NCI-H526 treated with DMSO at 0.1 percent for 48 hours (cell line): Measurements from ENCODE around the gene ANKMY1.
"Not testable (repeated sequence)": the region's sequence is repeated elsewhere in the genome, so short reads cannot be mapped to it uniquely, and the experiment has no call there.

Source experiments
- DNase-seq: peaks from one replicate; lab custom pipeline; 2025; lab: John Stamatoyannopoulos, UW

Gene ANKMY1

GRCh38 chr2:240554767-240555493 is 2.9 kb downstream of the ANKMY1 start:
- DNase-seq: no peak

- no peak for DNase-seq
Measured at GRCh38 chr2:240553956-240554480, 3.8 kb downstream of the ANKMY1 start.

GRCh38 chr2:240551811-240552210 is 6.0 kb downstream of the ANKMY1 start:
- no peak for DNase-seq

GRCh38 chr2:240551288-240551687 is 6.5 kb downstream of the ANKMY1 start:
- no peak for DNase-seq

DNA sequence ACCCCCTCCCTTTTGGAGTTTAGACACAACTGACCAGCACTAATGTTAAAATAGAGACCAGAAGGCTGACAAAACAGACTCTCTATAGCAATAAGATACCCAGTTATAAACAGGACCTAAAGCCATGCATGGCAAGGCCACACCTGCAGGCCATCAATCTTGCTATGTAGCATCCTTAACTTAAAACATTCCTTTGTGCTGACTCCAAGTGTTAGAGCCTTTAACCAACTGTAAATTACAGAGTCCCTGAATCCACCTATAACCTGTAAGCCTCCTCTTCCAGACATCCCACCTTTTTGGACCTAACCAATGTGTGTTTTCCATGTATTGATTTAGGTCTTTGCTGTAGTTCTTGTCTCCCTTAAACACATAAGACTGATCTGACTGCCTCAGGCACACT is 17.9 kb downstream of the ANKMY1 start:
- DNase-seq: no peak

DNA sequence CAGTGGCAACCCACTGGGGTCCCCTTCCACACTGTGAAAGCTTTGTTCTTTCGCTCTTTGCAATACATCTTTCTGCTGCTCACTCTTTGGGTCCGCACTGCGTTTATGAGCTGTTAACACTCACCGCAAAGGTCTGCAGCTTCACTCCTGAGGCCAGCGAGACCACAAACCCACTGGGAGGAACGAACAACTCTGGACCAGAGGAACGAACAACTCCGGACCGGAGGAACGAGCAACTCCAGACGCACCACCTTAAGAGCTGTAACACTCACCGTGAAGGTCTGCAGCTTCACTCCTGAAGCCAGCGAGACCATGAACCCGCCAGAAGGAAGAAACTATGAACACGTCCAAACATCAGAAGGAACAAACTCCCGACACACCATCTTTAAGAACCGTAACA is 18.7 kb downstream of the ANKMY1 start:
- DNase-seq: not testable (repeated sequence)

GRCh38 chr2:240538031-240538780 is 19.6 kb downstream of the ANKMY1 start:
- DNase-seq: no peak

DNA sequence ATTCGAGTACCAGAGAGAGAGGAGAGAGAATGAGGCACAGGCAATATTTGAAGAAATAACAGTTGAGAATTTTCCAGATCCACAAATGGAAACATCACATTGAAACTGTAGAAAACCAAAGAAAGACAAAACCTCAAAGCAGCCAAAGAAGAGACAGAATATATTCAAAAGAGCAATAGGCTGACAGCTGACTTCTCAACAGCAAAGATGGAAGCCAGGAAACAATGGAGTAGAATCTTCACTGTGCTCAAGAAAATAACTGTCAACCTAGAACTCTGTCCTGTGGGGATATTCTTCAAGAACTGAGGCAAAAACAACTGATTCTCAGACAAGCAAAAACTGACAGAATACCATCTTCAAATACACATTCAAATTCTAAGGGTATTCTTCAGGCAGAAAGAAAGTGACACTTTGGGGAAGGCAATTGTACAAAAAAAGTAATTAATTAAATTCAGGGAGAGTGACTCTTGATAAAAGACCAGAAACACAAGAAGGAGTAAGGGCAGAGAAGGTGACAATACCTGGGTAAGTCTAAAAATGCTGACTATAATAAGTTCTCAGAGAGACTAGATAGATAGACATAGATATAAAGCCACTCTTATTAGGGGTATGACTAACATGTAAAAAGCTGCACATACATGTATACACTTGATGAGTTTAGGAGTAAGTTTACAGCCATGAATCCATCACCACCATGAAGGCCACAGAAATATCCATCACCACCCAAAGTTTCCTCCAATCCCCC is 25.6 kb downstream of the ANKMY1 start:
- DNase-seq: no peak

DNA sequence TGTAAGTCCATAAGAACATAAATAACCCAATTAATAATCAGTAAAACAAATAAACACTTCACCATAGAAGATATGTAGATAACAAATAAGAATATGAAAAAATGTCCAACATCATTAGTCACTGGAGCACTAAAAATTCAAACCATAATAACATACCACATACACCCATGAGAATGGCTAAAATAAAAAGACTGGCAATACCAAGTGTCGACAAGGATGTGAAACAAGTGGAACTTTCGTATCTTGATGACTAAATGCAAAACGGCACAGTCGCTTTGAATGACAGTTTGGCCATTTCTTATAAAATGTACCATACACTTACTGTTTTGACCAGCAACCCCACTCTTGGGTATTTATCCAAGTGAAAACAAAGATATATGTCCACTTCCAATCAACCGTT is 26.8 kb downstream of the ANKMY1 start:
- no peak for DNase-seq

GRCh38 chr2:240530181-240530580 is 27.6 kb downstream of the ANKMY1 start:
- DNase-seq: no peak

- DNase-seq: no peak
Measured at GRCh38 chr2:240529344-240529999, 28.3 kb downstream of the ANKMY1 start.

GRCh38 chr2:240528406-240529040 is 29.3 kb downstream of the ANKMY1 start:
- no peak for DNase-seq

GRCh38 chr2:240527153-240527750 is 30.5 kb downstream of the ANKMY1 start:
- DNase-seq: no peak

GRCh38 chr2:240526521-240526920 is 31.3 kb downstream of the ANKMY1 start:
- DNase-seq: no peak

GRCh38 chr2:240525802-240526201 is 32.0 kb downstream of the ANKMY1 start:
- DNase-seq: no peak

DNA sequence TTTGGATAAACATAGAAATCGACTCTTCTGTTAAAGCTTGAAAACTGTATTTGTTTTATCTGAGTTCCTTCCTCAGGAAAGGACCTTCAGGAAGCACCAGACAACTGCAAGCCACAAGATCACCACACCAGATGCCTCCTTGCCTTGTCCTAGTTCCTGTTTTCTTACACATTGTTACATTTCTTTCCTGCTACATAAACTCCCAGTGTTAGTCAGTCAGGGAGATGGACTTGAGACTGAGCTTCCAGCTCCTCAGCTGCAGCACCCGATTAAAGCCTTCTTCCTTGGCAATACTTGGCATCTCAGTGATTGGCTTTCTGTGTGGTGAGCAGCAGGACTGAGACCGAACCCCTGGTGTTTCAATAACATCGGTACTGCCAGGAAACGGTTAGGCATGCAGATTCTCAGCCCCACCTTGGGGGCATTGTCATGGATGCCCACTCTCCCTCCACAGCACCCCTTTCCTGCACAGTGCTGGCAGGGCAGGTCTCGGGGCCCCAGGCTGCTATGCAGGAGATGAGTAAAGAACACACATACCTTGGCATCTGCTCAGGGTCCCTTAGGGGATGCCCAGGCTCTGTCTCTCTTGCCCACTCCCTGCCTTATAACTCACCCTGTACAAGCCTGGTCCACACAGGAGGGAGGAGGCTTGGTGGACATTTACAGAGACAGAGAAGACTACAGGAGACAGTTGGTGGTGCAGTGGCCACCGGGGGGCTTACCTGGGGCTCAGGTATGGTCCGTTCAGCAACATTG is 32.6 kb downstream of the ANKMY1 start:
- DNase-seq: no peak

GRCh38 chr2:240523451-240524281 is 34.1 kb downstream of the ANKMY1 start:
- DNase-seq: no peak

DNA sequence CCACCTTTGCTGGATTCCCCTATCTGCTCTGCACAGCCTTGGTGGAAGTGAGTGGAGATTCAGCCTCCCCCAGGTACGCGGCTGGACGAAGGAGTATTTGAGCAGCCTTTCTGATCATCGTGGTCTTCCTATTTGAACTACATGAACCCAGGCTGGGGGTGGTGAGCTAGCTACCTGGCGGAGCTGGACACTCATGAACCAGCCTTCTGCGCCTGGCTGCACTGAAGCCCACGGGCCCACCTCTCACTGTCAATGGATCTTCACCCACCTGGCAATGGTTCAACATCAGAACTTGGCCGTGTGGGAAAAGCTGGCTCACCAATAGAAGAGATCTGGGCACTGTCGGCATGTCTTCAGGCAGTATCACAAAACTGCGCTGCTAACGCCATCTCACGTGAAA is 35.4 kb downstream of the ANKMY1 start:
- DNase-seq: no peak

- DNase-seq: not testable (repeated sequence)
Measured at GRCh38 chr2:240521885-240522284, 35.9 kb downstream of the ANKMY1 start.

DNA sequence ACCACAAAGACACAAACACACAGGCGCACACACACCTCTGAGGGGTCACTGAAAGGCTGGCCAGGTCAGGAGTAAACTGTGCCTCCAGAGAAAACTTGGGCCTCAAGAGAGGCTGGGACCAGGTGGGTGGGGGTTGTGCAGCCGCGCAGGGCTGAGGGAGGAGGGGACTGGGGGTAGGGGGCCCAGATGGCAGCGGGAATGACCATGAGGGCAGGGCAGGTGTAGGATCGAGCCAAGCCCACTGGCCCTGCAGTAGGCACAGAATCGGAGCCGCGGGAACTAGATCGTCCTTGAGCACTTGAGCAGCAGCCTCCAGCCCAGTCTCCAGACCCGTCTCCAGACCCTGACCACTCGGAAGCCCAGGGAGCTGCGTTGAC is 36.8 kb downstream of the ANKMY1 start:
- DNase-seq: no peak
